Suprapubic skin (tissue), 4 donors: ENCODE results near the gene AP1M2. TPM values are rescaled to one million over a fixed set of nuclear protein-coding genes. Genes with fewer than 3 reads are reported as not detected.
A peak's percentile ranks its signal among the peaks of the same experiment; 100 is the strongest.

Experiments
- DNase-seq, 2 donors: peaks; one replicate each; pipeline ENCODE4 v3.0.0-alpha.2; 2019; ENCODE audit warnings: low spot score in 2 of 2
- H3K27ac ChIP-seq: fragments of 200-600 bp; sonication (generic); one replicate; pipeline ENCODE4 v1.5.1; 2019
- H3K27me3 ChIP-seq: fragments of 200-600 bp; sonication (generic); one replicate; pipeline ENCODE4 v1.5.1; 2019
- H3K36me3 ChIP-seq: fragments of 200-600 bp; sonication (generic); one replicate; pipeline ENCODE4 v1.5.1; 2019
- H3K4me1 ChIP-seq: fragments of 200-600 bp; sonication (generic); one replicate; pipeline ENCODE4 v1.5.1; 2019
- H3K4me3 ChIP-seq: fragments of 200-600 bp; sonication (generic); one replicate; pipeline ENCODE4 v1.5.1; 2019; ENCODE audit warnings: mild to moderate bottlenecking
- H3K9me3 ChIP-seq: fragments of 200-600 bp; sonication (generic); one replicate; pipeline ENCODE4 v1.5.1; 2019
- CTCF ChIP-seq, 2 donors: fragments of 200-600 bp in 1 of 2; fragments of 450-650 bp in 1 of 2; sonication (generic) in 1 of 2; IDR thresholded peaks; one replicate each; pipeline ENCODE4 v1.5.1; 2016 to 2019; ENCODE audit warnings: antibody characterized with exemption in 2 of 2, mild to moderate bottlenecking in 1 of 2, moderate library complexity in 1 of 2
- EP300 ChIP-seq: sonication (generic); formaldehyde crosslinking; IDR thresholded peaks from one replicate; pipeline ENCODE4 v1.6.1; 2017; ENCODE audit warnings: antibody characterized with exemption
- POLR2A ChIP-seq, 2 donors: fragments of 450-650 bp; IDR thresholded peaks; one replicate each; pipeline ENCODE4 v1.6.1; 2017; ENCODE audit warnings: antibody characterized with exemption in 2 of 2, mild to moderate bottlenecking in 2 of 2, moderate library complexity in 2 of 2
- POLR2AphosphoS5 ChIP-seq, 3 donors: sonication (generic); formaldehyde crosslinking; IDR thresholded peaks; one replicate each; pipeline ENCODE4 v1.6.1; 2017; ENCODE audit warnings: antibody characterized with exemption in 3 of 3
- WGBS: methylation state at CpG from one replicate; pipeline ENCODE4 v1.1.5; 2018; 5-methylcytosine and 5-hydroxymethylcytosine counted together
- total RNA-seq, 4 donors: library from RNA; depleted of rRNA; stranded (reverse); fragments of >200 nt; gene quantifications; one replicate each; pipeline ENCODE4 v1.1.0, GENCODE V29; 2016

AP1M2 gene
- total RNA-seq, 4 donors from 2014 or later: 28.9 to 65.9 (median 59.1) TPM

DNA sequence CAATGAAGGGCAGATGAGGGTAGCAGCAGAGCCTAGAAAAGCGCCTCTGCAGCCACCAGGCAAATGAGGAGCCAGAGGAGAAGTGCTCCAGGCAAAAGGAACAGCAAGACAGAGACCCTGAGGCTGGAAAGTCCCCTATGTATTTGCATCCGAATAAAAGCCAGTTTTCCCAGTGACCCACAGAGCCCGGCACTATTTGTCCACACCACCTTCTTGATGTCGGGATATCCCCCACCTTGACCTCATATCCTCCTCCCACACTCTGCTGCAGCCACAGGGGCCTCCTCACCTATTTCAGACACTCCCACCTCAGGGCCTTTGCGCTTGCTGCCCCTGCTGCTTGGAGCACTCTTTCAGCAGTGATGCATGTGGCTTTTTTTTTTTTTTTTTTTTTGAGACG, 36.8 kb downstream of the AP1M2 start:
- Histone ChIP-seq H3K9me3 (no peaks in the 10 kb centered on the region), H3K4me1 (peaks cover 45% of the 10 kb centered on the region), H3K36me3 (peaks cover 78% of the 10 kb centered on the region), H3K27me3 (no peaks in the 10 kb centered on the region), H3K4me3 (no peak overlapping the region), H3K27ac (no peak overlapping the region)
- TF ChIP-seq CTCF (IDR thresholded peaks at IDR 0.05) (no peak), EP300 (no peak), POLR2AphosphoS5 (IDR thresholded peaks at IDR 0.05) (no peak), POLR2A (IDR thresholded peaks at IDR 0.05) (no peak)
- no peak for DNase-seq
- WGBS: 91% methylated on average over 6 of the region's 6 CpGs

GRCh38 chr19:10549733-10550132, 37.4 kb downstream of the AP1M2 start:
- Histone ChIP-seq H3K4me1 (peaks cover 45% of the 10 kb centered on the region), H3K9me3 (no peaks in the 10 kb centered on the region), H3K36me3 (peaks cover 74% of the 10 kb centered on the region), H3K27me3 (no peaks in the 10 kb centered on the region), H3K4me3 (no peak overlapping the region), H3K27ac (no peak overlapping the region)
- 88% methylated on average over 7 of the region's 7 CpGs for WGBS
- no peak for DNase-seq
- no peak for TF ChIP-seq CTCF (IDR thresholded peaks at IDR 0.05)
- TF ChIP-seq EP300: no peak
- no peak for TF ChIP-seq POLR2AphosphoS5 (IDR thresholded peaks at IDR 0.05)
- no peak for TF ChIP-seq POLR2A (IDR thresholded peaks at IDR 0.05)

DNA sequence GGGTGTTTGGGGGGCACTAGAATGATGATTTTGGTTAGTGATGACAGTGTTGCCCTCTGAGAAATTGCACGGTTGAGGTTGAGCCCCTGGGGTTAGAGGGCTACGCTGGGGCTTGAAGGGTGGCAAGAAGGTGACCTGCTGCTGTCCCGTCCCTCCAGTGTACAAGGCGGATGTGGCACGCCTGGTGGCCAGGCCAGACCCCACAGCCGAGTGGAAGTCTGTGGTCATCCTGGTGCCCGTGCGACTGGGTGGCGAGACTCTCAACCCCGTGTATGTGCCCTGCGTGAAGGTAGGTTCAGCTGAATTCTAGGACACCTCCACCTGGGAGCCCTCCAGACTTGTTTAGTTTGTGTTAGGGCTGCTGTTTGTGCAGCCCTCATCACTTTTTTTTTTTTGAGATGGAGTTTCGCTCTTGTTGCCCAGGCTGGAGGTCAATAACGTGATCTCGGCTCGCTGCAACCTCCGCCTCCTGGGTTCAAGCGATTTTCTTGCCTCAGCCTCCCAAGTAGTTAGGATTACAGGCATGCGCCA, 38.3 kb downstream of the AP1M2 start:
- Histone ChIP-seq H3K27ac (no peak overlapping the region), H3K4me1 (peaks cover 41% of the 10 kb centered on the region), H3K36me3 (peaks cover 65% of the 10 kb centered on the region), H3K9me3 (no peaks in the 10 kb centered on the region), H3K4me3 (no peak overlapping the region), H3K27me3 (no peaks in the 10 kb centered on the region)
- TF ChIP-seq POLR2AphosphoS5 (IDR thresholded peaks at IDR 0.05) (no peak), CTCF (IDR thresholded peaks at IDR 0.05) (no peak), POLR2A (IDR thresholded peaks at IDR 0.05) (no peak), EP300 (no peak)
- DNase-seq: no peak
- WGBS: 94% methylated on average over 18 of the region's 18 CpGs

GRCh38 chr19:10546817-10547216, 40.3 kb downstream of the AP1M2 start:
- TF ChIP-seq CTCF (IDR thresholded peaks at IDR 0.05): no peak
- no peak for TF ChIP-seq POLR2A (IDR thresholded peaks at IDR 0.05)
- TF ChIP-seq EP300: no peak
- Histone ChIP-seq H3K27ac (no peak overlapping the region), H3K4me1 (peaks cover 30% of the 10 kb centered on the region), H3K36me3 (peaks cover 45% of the 10 kb centered on the region), H3K9me3 (no peaks in the 10 kb centered on the region), H3K27me3 (no peaks in the 10 kb centered on the region), H3K4me3 (no peak overlapping the region)
- WGBS: 89% methylated on average over 3 of the region's 17 CpGs
- DNase-seq: no peak

DNA sequence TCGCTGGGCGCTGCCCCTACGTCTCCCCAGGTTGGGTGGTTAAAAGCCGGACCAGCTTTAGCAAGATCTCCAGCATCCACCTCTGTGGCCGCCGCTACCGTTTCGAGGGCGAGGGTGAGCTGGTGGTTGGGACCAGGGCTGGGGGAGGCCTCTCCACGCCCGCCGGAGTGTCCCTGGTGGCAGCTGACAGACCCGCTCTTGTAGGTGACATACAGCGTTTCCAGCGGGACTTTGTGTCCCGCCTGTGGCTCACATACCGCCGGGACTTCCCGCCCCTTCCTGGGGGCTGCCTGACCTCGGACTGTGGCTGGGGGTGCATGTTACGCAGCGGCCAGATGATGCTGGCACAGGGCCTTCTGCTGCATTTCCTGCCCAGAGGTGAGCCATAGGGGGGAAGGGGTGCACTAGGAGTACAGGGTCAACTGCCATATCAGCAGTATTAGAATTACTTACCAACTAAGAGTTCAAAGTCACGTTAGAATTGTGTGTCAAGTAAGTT, 42.3 kb downstream of the AP1M2 start:
- Histone ChIP-seq H3K27me3 (no peaks in the 10 kb centered on the region), H3K4me1 (peaks cover 30% of the 10 kb centered on the region), H3K27ac (peak overlapping the region; percentile 92), H3K4me3 (peak overlapping the region; percentile 96), H3K9me3 (no peaks in the 10 kb centered on the region), H3K36me3 (peaks cover 28% of the 10 kb centered on the region)
- WGBS: 6% methylated on average over 9 of the region's 23 CpGs
- no peak for TF ChIP-seq POLR2AphosphoS5 (IDR thresholded peaks at IDR 0.05)
- no peak for TF ChIP-seq POLR2A (IDR thresholded peaks at IDR 0.05)
- no peak for TF ChIP-seq CTCF (IDR thresholded peaks at IDR 0.05)
- no peak for TF ChIP-seq EP300
- DNase-seq: no peak
